CD14-positive monocyte (primary cell): Measurements from ENCODE around the gene HS6ST1. TPM values are rescaled to one million over a fixed set of nuclear protein-coding genes. Genes with fewer than 3 reads are reported as not detected.

Experiments
- DNase-seq, 3 donors: peaks; one replicate each; pipeline ENCODE4 v3.0.0-alpha.2; 2011 to 2022
- H2AFZ ChIP-seq: 2 replicates; pipeline ENCODE4 v1.6.0; 2012; ENCODE audit warnings: mild to moderate bottlenecking, low read depth, low read length, inconsistent platforms; ENCODE audit not compliant: insufficient read depth, poor library complexity, severe bottlenecking
- H3K27ac ChIP-seq, 2 donors: 1 replicate in 1 of 2; 2 replicates in 1 of 2; pipeline ENCODE4 v1.5.1; 2012 to 2013; ENCODE audit warnings: low read length in 2 of 2, control low read depth in 1 of 2, inconsistent platforms in 1 of 2, low read depth in 1 of 2, mild to moderate bottlenecking in 1 of 2
- H3K27me3 ChIP-seq, 2 donors: one replicate each; pipeline versions ENCODE4 v1.6.0 to v1.6.1; 2011 to 2013; ENCODE audit warnings: low read length in 2 of 2; ENCODE audit not compliant: control insufficient read depth in 2 of 2, insufficient read depth in 2 of 2
- H3K36me3 ChIP-seq, 2 donors: replicated peaks in 1 of 2; 1 replicate in 1 of 2; 2 replicates in 1 of 2; pipeline versions ENCODE4 v1.5.1 to v1.6.1; 2012 to 2013; ENCODE audit warnings: low read length in 2 of 2, control low read depth in 1 of 2, inconsistent platforms in 1 of 2, mild to moderate bottlenecking in 1 of 2; ENCODE audit not compliant: insufficient read depth in 2 of 2, control insufficient read depth in 1 of 2
- H3K4me1 ChIP-seq, 2 donors: 1 replicate in 1 of 2; 2 replicates in 1 of 2; pipeline versions ENCODE4 v1.5.1 to v1.6.1; 2012 to 2013; ENCODE audit warnings: low read length in 2 of 2, control low read depth in 1 of 2, inconsistent platforms in 1 of 2, mild to moderate bottlenecking in 1 of 2, moderate library complexity in 1 of 2; ENCODE audit not compliant: insufficient read depth in 2 of 2, control insufficient read depth in 1 of 2
- H3K4me2 ChIP-seq: replicated peaks from 2 replicates; pipeline ENCODE3; 2012; ENCODE audit warnings: low read length, moderate library complexity, mild to moderate bottlenecking; ENCODE audit not compliant: poor library complexity, severe bottlenecking; ENCODE audit errors: extremely low read depth
- H3K4me3 ChIP-seq, 3 experiments: fragments of 200-600 bp in 1 of 3; sonication (generic) in 1 of 3; replicated peaks in 1 of 3; 1 replicate in 2 of 3; 2 replicates in 1 of 3; pipeline ENCODE4 v1.5.1; 2011 to 2013; ENCODE audit warnings: low read length in 3 of 3, mild to moderate bottlenecking in 3 of 3, control low read depth in 2 of 3, low read depth in 2 of 3, inconsistent platforms in 1 of 3, moderate library complexity in 1 of 3
- H3K79me2 ChIP-seq: 2 replicates; pipeline ENCODE4 v1.6.0; 2012; ENCODE audit warnings: mild to moderate bottlenecking, control low read depth, inconsistent platforms, low read length, moderate library complexity; ENCODE audit not compliant: insufficient read depth
- H3K9ac ChIP-seq: 2 replicates; pipeline ENCODE4 v1.6.0; 2017; ENCODE audit warnings: low read length, mild to moderate bottlenecking; ENCODE audit not compliant: insufficient read depth, poor library complexity, severe bottlenecking
- H3K9me3 ChIP-seq, 2 donors: replicated peaks in 1 of 2; 1 replicate in 1 of 2; 2 replicates in 1 of 2; pipeline versions ENCODE4 v1.5.1 to v1.6.1; 2012 to 2013; ENCODE audit warnings: low read length in 2 of 2, control low read depth in 1 of 2; ENCODE audit not compliant: control insufficient read depth in 1 of 2, insufficient read depth in 1 of 2
- H4K20me1 ChIP-seq: 2 replicates; pipeline ENCODE4 v1.6.0; 2012; ENCODE audit warnings: mild to moderate bottlenecking, low read length, control low read depth, moderate library complexity; ENCODE audit not compliant: insufficient read depth
- H3K27ac Mint-ChIP-seq, 7 donors: one replicate each; pipeline ENCODE4 v1.8.0; 2020; ENCODE audit warnings: mild to moderate bottlenecking in 7 of 7, mixed read lengths in 7 of 7, moderate library complexity in 6 of 7, inconsistent platforms in 2 of 7
- H3K27me3 Mint-ChIP-seq, 3 donors: one replicate each; pipeline ENCODE4 v1.8.0; 2021 to 2022; ENCODE audit warnings: low read depth in 3 of 3, mild to moderate bottlenecking in 3 of 3, mixed read lengths in 3 of 3, moderate library complexity in 3 of 3, inconsistent platforms in 1 of 3
- H3K36me3 Mint-ChIP-seq, 2 donors: one replicate each; pipeline ENCODE4 v1.8.0; 2020; ENCODE audit warnings: mixed read lengths in 2 of 2, inconsistent platforms in 1 of 2, mild to moderate bottlenecking in 1 of 2
- H3K4me1 Mint-ChIP-seq: one replicate; pipeline ENCODE4 v1.8.0; 2020; ENCODE audit warnings: mild to moderate bottlenecking, mixed read lengths
- H3K4me3 Mint-ChIP-seq, 2 donors: one replicate each; pipeline ENCODE4 v1.8.0; 2020; ENCODE audit warnings: mild to moderate bottlenecking in 2 of 2, mixed read lengths in 2 of 2, moderate library complexity in 1 of 2
- H3K9me3 Mint-ChIP-seq, 7 donors: one replicate each; pipeline ENCODE4 v1.8.0; 2020 to 2022; ENCODE audit warnings: mixed read lengths in 7 of 7, mild to moderate bottlenecking in 6 of 7, moderate library complexity in 6 of 7, inconsistent platforms in 2 of 7
- CTCF ChIP-seq: fragments of 200-600 bp; IDR thresholded peaks from one replicate; pipeline ENCODE4 v1.8.0; 2022; ENCODE audit warnings: antibody characterized with exemption, mild to moderate bottlenecking
- WGBS: methylation state at CpG from one replicate; pipeline ENCODE4 v1.1.5; 2013; ENCODE audit warnings: missing lambda C conversion rate; ENCODE audit not compliant: insufficient coverage; 5-methylcytosine and 5-hydroxymethylcytosine counted together
- intact Hi-C, 2 donors: fragments of 100-400 bp; cut with micrococcal nuclease; formaldehyde crosslinking; loops; one replicate each; pipeline versions ENCODE4 v1.15.0 to v1.15.1; 2023
- polyA plus RNA-seq, 3 donors: library from polyadenylated mRNA; depleted of rRNA in 1 of 3; unstranded in 2 of 3; stranded (reverse) in 1 of 3; fragments of 300-500 nt in 2 of 3; fragments of >200 nt in 1 of 3; fragmentation: Illumina TruSeq in 2 of 3; gene quantifications; 1 replicate in 2 of 3; 2 replicates in 1 of 3; pipeline ENCODE4 v1.2.3, GENCODE V29; 2012 to 2021

The HS6ST1 gene
- polyA plus RNA-seq, 3 donors, result 2.9 to 5.4 (median 4.0) TPM

GRCh38 chr2:128279786-128280157, 38.9 kb downstream of the HS6ST1 start:
- 0% methylated on average over 7 of the region's 11 CpGs for WGBS
- peaks cover 3 to 11% (median 8%) of the 10 kb centered on the region in 7 donors for H3K9me3 Mint-ChIP-seq
- Histone ChIP-seq H2AFZ (peak overlapping the region; percentile 21), H4K20me1 (peaks cover 67% of the 10 kb centered on the region), H3K36me3 (peaks cover 0 to 11% of the 10 kb centered on the region in 2 donors), H3K27ac (peak overlapping the region; percentile 18 to 22), H3K4me1 (peaks cover 23 to 26% of the 10 kb centered on the region in 2 donors), H3K27me3 (no peaks in the 10 kb centered on the region), H3K4me2 (peak overlapping the region; percentile 47), H3K9ac (peak overlapping the region; percentile 41), H3K9me3 (peaks cover 0 to 4% of the 10 kb centered on the region in 2 donors), H3K4me3 (peak overlapping the region in 1 of 3 experiments; percentile 24), H3K79me2 (no peaks in the 10 kb centered on the region)
- H3K4me3 Mint-ChIP-seq, result peak overlapping the region; percentile 56 to 73
- intact Hi-C loops, result no loop called here
- no peak for TF ChIP-seq CTCF
- no peaks in the 10 kb centered on the region for H3K27me3 Mint-ChIP-seq
- no peak for DNase-seq
- H3K4me1 Mint-ChIP-seq, result peaks cover 27% of the 10 kb centered on the region
- peak overlapping the region in 5 of 7 donors; percentile 13 to 80 (median 50) for H3K27ac Mint-ChIP-seq
- H3K36me3 Mint-ChIP-seq, result peaks cover 18 to 39% of the 10 kb centered on the region in 2 donors

DNA sequence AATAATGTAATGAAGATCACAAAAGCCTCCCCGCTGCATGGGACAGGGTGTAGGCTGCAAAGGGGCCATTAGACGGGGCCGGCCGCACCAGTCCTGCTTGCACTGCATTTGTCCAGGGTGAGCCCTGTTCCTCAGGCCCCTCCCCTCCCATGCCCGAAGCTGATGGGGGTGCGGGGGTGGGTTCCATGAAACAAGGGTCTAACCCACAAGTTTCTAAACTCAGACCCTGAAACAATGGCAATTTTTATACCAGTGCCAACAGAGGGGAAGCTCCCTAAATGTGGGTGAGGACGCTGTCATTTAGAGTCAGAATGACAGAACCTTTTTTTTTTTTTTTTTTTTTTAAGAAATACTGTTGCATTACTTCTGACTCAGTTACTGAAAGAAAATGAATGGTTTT, 39.7 kb downstream of the HS6ST1 start:
- intact Hi-C loops, result no loop called here
- DNase-seq, result no peak
- Histone ChIP-seq H4K20me1 (peaks cover 65% of the 10 kb centered on the region), H3K4me3 (no peak overlapping the region), H3K4me2 (no peak overlapping the region), H3K36me3 (peaks cover 0 to 19% of the 10 kb centered on the region in 2 donors), H3K27ac (no peak overlapping the region), H3K79me2 (no peaks in the 10 kb centered on the region), H2AFZ (no peak overlapping the region), H3K9me3 (peaks cover 0 to 12% of the 10 kb centered on the region in 2 donors), H3K4me1 (peaks cover 23 to 26% of the 10 kb centered on the region in 2 donors), H3K27me3 (no peaks in the 10 kb centered on the region), H3K9ac (no peak overlapping the region)
- Mint-ChIP-seq H3K9me3 (peaks cover 8 to 17% (median 15%) of the 10 kb centered on the region in 7 donors), H3K36me3 (peaks cover 22 to 47% of the 10 kb centered on the region in 2 donors), H3K4me3 (no peak overlapping the region), H3K4me1 (peaks cover 27% of the 10 kb centered on the region), H3K27ac (no peak overlapping the region), H3K27me3 (no peaks in the 10 kb centered on the region)
- WGBS, result 100% methylated on average over 3 of the region's 7 CpGs
- TF ChIP-seq CTCF, result no peak
